GM12875 (cell line): Measurements from ENCODE around the gene KCNE3.

Source experiments
- H3K4me3 ChIP-seq: one replicate; pipeline ENCODE4 v1.5.1; 2011; ENCODE audit warnings: low read depth, low read length, control low read depth
- CTCF ChIP-seq: IDR thresholded peaks from 2 replicates; pipeline ENCODE4 v1.5.1; 2011; ENCODE audit warnings: low read depth, mild to moderate bottlenecking, control low read depth, inconsistent platforms, low read length, moderate library complexity, borderline replicate concordance; ENCODE audit not compliant: insufficient read depth

KCNE3 gene

GRCh38 chr11:74471668-74472429, 4.5 kb upstream of the KCNE3 start:
- TF ChIP-seq CTCF: no peak
- no peak overlapping the region for H3K4me3 ChIP-seq

- TF ChIP-seq CTCF: no peak
- H3K4me3 ChIP-seq: no peak overlapping the region
Observed at GRCh38 chr11:74471037-74471436, 3.7 kb upstream of the KCNE3 start.

GRCh38 chr11:74470526-74470925, 3.2 kb upstream of the KCNE3 start:
- no peak for TF ChIP-seq CTCF
- H3K4me3 ChIP-seq: no peak overlapping the region

GRCh38 chr11:74468936-74469335, 1.6 kb upstream of the KCNE3 start:
- no peak for TF ChIP-seq CTCF
- no peak overlapping the region for H3K4me3 ChIP-seq

GRCh38 chr11:74468521-74468920, 1.2 kb upstream of the KCNE3 start:
- no peak for TF ChIP-seq CTCF

GRCh38 chr11:74468058-74468457, 709 bp upstream of the KCNE3 start:
- no peak for TF ChIP-seq CTCF
- H3K4me3 ChIP-seq: no peak overlapping the region

More at GRCh38 chr11:74468521-74468920, 1.2 kb upstream of the KCNE3 start:
- H3K4me3 ChIP-seq: no peak overlapping the region

- no peak for TF ChIP-seq CTCF
- H3K4me3 ChIP-seq: no peak overlapping the region
Observed at GRCh38 chr11:74465291-74465708, 2.0 kb downstream of the KCNE3 start.
